HG03196 (cell line): ENCODE data around the gene RPL23.
A peak's percentile ranks its signal among the peaks of the same experiment; 100 is the strongest.

Experiments used
- ATAC-seq: cut with Tn5 transposase; IDR thresholded peaks from one replicate; pipeline ENCODE4 v1.9.1; 2021; ENCODE audit not compliant: unreplicated experiment

Gene RPL23

GRCh38 chr17:38853292-38854219 is at the start of gene RPL23:
TSS of gene RPL23 (minus strand) at chr17:38853721. CDS start at chr17:38853710, 11 bp downstream.
- peak; percentile 86 for ATAC-seq

DNA sequence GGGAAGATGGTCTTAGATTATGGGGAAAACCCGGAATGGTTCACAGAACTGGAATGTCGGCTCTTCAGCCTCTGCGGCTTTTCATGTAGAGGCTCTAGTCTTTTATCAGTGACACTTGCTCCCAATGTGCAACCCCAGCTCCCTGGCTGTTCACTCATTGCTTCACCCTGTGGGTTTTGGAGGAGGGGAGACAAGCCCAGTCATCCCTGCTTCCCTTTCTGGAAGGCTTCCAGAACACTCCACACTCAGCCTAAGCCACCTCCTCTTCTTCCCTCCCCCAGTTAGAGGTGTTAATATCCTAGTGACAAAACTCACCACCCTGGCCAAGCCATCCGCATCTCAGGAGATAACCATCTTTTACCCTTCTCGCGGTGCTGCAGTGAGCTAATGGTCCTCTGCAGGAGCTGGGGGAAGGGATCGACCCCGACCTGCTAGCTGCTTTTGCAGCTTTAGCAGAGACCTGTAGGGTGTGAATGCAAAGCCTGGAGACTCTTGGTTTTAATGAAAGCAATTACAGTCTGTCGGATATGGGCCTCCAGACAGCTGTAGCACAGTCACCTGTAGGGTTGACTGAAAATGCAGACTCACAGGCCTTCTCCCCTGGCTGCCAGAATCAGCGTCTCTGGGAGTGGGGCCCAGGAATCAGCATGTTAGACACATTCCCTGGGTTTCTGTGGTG is 47.6 kb upstream of the RPL23 start:
- ATAC-seq, result no peak

DNA sequence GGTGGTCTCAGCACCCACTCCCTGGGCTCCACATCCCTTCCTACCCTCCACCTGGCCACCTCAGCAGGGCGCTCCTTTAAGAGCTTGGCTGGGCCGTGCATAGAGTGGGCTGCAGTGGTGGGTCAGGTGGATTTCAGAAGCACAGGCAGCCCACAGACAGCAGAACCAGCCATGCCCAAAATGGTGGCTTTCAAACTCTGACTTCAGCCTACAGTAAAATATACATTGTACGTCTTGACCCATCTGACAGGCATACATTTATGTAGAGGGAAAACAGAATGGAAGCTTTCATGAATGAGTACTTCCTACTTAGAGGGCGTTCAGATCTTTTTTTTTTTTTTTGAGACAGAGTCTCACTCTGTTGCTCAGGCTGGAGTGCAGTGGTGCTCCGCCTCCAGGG is 45.9 kb upstream of the RPL23 start:
- no peak for ATAC-seq

DNA sequence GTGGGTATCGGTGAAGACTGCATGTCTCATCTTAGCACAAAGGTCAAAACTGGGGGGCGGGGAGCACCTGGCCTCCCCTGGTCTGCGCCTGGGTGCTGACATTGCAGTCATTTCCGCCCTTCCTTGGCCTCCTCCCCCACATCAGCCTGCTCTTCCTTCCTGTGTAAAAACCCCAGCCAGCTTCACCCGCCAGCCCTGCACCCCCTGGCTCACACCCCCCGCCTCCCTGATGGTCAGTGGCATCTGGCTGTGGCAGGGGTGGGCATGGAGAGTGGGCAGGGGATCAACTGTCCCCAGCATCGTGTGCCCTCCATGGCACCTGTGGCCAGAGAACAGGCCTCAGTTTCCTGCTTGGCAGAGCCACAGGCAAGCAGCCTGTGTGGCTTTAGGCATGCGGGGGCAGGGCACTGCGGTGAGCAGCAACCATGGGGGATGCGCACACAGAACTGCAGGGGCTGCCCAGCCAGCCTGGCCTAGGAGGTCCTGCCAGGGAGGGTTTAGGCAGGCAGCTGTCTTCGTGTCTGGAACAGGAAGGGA is 45.4 kb upstream of the RPL23 start:
- ATAC-seq, result peak; percentile 66

DNA sequence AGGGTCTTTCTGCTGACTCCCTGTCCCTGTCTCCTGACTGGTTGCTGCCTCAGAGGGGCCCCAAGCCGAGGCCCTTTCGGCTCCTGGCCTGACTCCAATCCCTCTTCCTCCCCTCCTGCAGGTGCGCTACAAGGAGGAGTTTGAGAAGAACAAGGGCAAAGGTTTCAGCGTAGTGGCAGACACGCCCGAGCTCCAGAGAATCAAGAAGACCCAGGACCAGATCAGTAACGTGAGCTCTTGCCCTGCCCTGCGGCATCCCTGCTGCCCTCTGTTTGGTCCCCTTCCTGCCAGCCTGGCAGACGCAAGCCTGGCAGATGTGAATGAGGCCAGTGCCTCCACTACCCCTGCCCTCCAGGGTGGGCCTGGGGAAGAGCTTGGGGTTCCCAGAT is 44.8 kb upstream of the RPL23 start:
- peak; percentile 28 for ATAC-seq

- no peak for ATAC-seq
These were observed 44.3 kb upstream of the RPL23 start for GRCh38 chr17:38897671-38898290.

- no peak for ATAC-seq
These were observed 43.7 kb upstream of the RPL23 start for GRCh38 chr17:38897176-38897575.

GRCh38 chr17:38896346-38896954 is 42.9 kb upstream of the RPL23 start:
- no peak for ATAC-seq

GRCh38 chr17:38894276-38894675 is 40.8 kb upstream of the RPL23 start:
- no peak for ATAC-seq

DNA sequence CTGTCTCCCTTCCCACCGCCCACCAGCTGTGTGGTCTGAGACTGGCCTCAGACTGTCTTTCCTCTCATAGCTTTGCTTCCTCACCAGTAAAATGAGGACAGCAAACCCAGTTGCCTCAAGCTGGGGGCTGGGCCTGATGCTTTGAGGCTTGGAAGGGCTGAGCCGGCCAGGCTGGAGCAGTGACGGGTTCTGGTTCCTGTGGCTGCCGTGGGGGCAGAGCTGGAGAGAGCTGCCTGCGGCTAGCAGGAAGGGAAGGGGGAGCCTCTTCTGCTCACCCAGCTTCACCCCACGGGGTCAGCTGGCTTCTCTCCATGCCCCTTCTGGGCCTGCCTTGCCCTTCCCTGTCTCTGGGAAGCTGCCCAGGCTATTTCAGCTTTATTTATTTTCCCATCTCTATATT is 40.1 kb upstream of the RPL23 start:
- no peak for ATAC-seq

GRCh38 chr17:38893113-38893512 is 39.6 kb upstream of the RPL23 start:
- ATAC-seq, result no peak

- no peak for ATAC-seq
These were observed 39.1 kb upstream of the RPL23 start for GRCh38 chr17:38892620-38893019.

DNA sequence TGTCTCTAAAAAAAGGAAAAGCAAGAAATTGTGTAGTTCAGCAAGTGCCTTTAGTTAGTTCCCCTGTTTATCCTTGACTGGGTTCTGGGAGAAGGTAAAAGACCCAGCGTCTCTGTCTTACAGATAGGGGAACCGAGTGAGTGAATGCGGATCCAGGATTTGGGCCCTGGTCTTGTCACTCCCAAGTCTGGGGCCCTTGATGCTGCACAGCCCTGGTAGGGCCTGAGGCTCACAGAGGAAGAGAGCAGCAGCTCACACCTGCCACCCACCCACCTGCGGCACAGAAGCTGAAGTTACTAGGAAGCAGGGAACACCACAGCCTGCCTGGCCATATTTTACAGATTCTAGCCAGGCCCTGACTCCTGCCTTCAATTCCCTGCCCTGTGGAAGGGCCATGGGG is 38.6 kb upstream of the RPL23 start:
- ATAC-seq, result no peak

DNA sequence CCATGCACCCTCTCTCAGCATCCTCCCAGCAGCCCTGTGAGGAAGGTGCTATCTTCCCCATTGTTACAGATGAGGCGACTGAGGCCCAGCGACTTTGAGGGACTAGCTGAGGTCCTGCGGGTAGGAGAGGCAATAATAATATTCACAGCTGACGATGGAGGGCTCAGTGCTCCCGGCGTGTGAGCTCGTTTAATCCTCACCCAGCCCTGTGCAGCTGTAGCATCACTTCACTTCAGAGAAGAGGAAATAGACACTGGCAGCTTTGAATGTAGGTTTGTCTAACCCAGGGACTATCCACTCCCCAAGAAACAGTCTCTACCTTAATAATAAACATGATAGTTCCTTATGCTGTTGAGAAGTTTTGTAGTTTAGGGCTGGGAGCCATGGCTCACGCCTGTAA is 37.9 kb upstream of the RPL23 start:
- no peak for ATAC-seq

DNA sequence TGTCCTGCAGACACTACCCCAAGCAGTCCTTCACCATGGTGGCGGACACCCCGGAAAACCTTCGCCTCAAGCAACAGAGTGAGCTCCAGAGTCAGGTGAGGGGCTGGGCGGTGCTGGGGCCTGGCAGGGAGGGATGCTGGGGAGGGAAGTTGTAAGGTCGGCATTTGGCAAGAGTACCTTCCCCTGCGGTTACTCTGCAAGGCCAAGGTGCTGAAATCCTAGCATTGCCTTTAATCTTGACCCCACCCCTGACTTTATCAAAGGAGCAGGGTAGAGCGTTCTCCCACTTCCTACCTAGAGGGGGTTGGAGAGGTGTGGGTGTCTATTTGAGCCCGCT is 36.9 kb upstream of the RPL23 start:
- ATAC-seq, result no peak

DNA sequence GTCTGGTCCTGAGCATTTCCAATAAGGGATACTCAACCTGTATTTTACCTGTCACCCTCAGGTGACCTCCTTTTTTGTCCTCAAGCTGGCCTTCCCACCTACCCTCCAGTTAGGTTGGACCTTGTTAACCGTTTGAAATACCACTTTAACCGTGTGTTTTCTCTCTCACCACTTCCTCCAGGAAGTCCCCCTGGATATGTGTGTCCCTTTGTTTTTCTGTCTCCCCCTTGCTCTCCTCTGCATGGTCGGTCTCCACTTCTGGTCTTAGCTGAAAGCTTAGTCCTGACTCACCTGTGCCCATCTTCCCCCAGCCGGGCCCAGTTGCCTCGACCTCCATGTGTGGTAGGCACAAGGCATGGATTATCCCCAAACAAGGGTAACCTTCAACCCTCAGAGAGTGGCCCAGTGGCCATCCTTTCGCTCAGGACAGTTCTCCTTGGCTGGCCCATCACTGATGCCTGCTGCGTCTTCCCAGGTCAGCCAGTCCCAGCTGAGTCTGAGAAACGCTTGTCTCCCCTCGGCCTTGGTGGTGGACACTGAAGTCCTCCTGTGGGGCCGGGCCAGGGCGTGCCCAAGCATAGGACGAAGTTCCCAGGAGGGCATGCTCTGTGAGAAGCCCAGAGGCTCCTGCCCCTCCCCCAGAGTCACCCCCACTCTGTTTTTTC is 36.4 kb upstream of the RPL23 start:
- ATAC-seq, result no peak

DNA sequence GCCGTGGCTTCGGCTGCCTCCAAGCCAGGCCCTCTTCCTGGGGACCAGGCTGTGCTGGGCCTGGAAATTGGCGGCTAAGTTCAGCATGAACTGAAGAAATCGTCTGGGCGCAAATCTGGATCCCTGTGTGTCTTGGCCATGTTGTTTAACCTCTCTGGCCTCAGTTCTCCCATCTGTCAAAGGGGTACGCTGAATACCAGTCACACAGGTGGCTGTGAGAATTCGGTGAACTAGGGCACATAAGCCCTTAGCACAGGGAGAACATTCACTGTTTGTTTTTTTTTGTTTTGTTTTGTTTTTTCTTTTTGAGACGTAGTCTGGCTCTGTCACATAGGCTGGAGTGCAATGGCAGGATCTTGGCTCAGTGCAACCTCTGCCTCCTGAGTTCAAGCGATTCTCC is 35.3 kb upstream of the RPL23 start:
- ATAC-seq, result no peak

DNA sequence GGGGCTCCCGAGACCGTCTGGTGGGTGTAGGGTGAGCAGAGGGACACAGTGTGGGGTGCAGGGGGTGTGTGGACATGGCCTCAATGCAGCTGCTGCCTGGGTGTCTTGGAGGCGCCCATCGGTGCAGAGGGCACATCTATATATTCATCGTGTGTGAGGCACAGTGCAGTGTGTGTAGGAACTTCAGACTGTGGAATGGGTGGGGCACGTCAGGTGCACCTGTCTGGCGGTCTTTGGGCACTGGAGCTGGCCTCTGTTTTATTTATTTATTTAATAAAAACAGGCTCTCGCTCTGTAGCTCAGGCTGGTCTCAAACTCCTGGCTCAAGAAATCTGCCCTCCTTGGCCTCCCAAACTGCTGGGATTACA is 33.1 kb upstream of the RPL23 start:
- no peak for ATAC-seq

DNA sequence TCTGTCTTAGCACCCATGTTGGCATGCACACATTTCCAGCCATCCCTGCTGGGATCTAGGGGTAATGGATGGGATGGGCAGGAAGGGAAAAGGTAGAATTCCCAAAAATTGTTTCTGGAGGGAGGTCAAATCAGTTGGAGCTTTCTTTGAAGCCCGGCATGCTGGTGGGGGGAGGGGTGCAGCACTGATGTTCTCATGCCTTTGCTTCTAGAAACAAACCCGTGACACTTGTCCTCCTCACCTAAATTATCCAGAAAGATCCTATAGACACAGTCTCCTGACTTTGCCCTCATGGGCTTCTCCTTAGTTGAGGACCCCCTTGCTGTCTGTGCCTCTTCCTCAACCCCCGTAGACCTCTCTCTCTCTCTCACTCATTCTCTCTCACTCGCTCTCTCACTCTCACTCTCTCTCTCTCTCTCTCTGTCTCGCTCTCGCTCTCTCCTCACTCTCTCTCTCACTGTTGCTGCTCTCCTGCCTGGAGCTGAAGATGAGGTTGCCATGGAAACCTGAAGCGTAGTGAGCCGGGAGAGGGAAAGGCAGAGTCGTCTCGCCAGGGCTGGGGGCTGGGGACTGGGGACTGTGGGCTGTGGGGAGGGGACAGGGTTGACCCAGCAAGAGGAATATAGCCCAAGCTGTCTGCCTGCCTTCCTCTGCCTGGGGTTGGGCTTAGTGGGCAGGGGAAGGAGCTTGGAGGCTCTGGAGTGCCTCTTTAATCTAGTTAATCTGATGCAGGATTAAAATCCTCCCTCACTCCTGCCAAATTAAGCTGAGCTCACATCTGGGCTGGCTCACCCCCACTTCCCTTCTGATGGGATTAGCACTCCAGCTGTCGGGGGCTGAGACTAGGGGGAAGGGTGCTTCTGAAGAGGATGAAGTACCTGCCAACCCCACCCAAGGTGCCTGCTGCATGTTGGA is 32.5 kb upstream of the RPL23 start:
- ATAC-seq, result no peak
